ENCODE results near the gene DEFB132. TPM values are rescaled to one million over a fixed set of nuclear protein-coding genes. Genes with fewer than 3 reads are reported as not detected.

The DEFB132 gene
- total and polyA plus RNA-seq, 9 of the 15 experiments (the other 6 are each of a cell fraction or from before 2014, with no cell fraction given) = not detected

DNA sequence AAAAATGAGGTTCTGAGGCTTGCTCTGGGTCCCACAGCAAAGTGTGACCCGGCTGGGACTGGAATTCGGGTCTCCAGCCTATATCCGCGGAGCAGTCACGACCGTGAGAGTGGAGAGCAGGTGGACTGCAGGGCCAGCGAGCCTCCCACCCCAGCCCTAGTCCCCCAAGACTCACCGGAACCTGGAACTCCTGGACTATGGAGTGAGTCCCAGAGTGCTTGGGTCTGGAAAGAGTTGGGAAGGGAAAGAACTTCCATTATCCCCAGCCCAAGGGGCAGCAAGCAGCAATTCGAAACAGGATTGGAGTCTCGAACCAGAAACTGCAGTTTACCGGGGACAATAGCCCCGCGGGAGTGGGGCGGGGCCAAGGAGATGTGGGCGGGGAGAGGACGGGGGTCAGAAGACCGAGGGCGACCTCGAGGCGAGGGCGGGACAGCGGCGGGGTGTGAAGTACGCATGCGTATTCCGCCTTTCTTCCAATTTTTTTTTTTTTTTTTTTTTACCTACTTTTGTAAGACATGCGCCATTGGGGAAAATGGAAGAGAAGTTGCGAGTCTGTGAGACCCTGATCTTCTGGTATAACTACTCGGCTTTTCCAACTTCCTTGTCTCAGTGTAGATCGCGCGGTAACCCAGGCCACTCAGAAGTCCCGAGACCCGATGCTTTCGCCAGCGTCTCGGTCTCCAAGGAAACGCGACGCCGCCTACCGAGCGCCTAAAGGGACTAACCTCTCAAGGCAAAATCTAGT is 32.7 kb downstream of the DEFB132 start, which contains the start of gene C20orf96 (continued):
- TF ChIP-seq NFYB (IDR thresholded peaks at IDR 0.05; ENCODE audit: extremely low read depth, insufficient read length) = no peak
- TF ChIP-seq KLF16 (IDR thresholded peaks at IDR 0.05) = peak; percentile 47; the same call in 1 of the 2 replicates
- TF ChIP-seq KLF6 (CRISPR knock-in tag; IDR thresholded peaks at IDR 0.05; ENCODE audit: borderline replicate concordance) = no peak
- peak; percentile 83 for TF ChIP-seq ZNF384 (IDR thresholded peaks at IDR 0.05; ENCODE audit: low read depth, low read length)
- no peak for TF ChIP-seq ZNF436 (CRISPR knock-in tag; IDR thresholded peaks at IDR 0.05)
- no peak for TF ChIP-seq MEF2D (tag; conservative IDR thresholded peaks at IDR 0.05; ENCODE audit: low read depth)
- TF ChIP-seq ZNF778 (CRISPR knock-in tag; IDR thresholded peaks at IDR 0.05) = no peak
- TF ChIP-seq SMARCA4 (IDR thresholded peaks at IDR 0.05) = no peak
- no peak for TF ChIP-seq TGIF2 (CRISPR knock-in tag; IDR thresholded peaks at IDR 0.05)
- no peak for TF ChIP-seq ARID3B (CRISPR knock-in tag; IDR thresholded peaks at IDR 0.05; ENCODE audit: borderline replicate concordance)
- TF ChIP-seq NFRKB (IDR thresholded peaks at IDR 0.05; ENCODE audit: low read depth) = no peak
- TF ChIP-seq ZNF740 (CRISPR knock-in tag; IDR thresholded peaks at IDR 0.05) = no peak
- TF ChIP-seq ZNF740 (tag; IDR thresholded peaks at IDR 0.05) = no peak
- TF ChIP-seq MXI1 (IDR thresholded peaks at IDR 0.05; ENCODE audit: low read depth, low read length) = peak; percentile 80; the same call in 1 of the 2 replicates
- no peak for TF ChIP-seq ZHX1 (conservative IDR thresholded peaks at IDR 0.05; ENCODE audit: low read length)
- no peak for TF ChIP-seq POLR3G (IDR thresholded peaks at IDR 0.05; ENCODE audit: extremely low read depth, insufficient read length, insufficient replicate concordance)
- TF ChIP-seq BRF1 (IDR thresholded peaks at IDR 0.05; ENCODE audit: borderline replicate concordance, extremely low read depth, insufficient read length) = no peak
- TF ChIP-seq BHLHE40 (IDR thresholded peaks at IDR 0.05; ENCODE audit: low read length) = peak; percentile 76
- TF ChIP-seq, protein P1, sequence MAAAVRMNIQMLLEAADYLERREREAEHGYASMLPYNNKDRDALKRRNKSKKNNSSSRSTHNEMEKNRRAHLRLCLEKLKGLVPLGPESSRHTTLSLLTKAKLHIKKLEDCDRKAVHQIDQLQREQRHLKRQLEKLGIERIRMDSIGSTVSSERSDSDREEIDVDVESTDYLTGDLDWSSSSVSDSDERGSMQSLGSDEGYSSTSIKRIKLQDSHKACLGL (CRISPR knock-in tag; IDR thresholded peaks at IDR 0.05; ENCODE audit: borderline replicate concordance, poor library complexity, severe bottlenecking) = no peak
- TF ChIP-seq RBM39 (optimal IDR thresholded peaks at IDR 0.05; ENCODE audit: low read depth, low read length) = no peak
- no peak for TF ChIP-seq ZNF277 (CRISPR knock-in tag; IDR thresholded peaks at IDR 0.05; ENCODE audit: borderline replicate concordance)
